Spleen (tissue), 11 donors: Measurements from ENCODE around the gene ACTR3. TPM values are rescaled to one million over a fixed set of nuclear protein-coding genes. Genes with fewer than 3 reads are reported as not detected.

Experiments
- DNase-seq: peaks from one replicate; pipeline ENCODE4 v3.0.0-alpha.2; 2020
- H3K27ac ChIP-seq, 8 donors: fragments of 200-600 bp; sonication (generic) in 7 of 8; 1 replicate in 4 of 8; 2 replicates in 4 of 8; pipeline versions ENCODE4 v1.5.0 to v1.8.0; 2016 to 2021; ENCODE audit warnings: inconsistent platforms in 4 of 8, mild to moderate bottlenecking in 4 of 8, moderate library complexity in 1 of 8
- H3K27me3 ChIP-seq, 7 donors: fragments of 200-600 bp; sonication (generic) in 6 of 7; replicated peaks in 1 of 7; 1 replicate in 4 of 7; 2 replicates in 3 of 7; pipeline versions ENCODE4 v1.5.0 to v1.8.0; 2016 to 2021; ENCODE audit warnings: inconsistent platforms in 3 of 7, mild to moderate bottlenecking in 1 of 7
- H3K36me3 ChIP-seq, 6 donors: fragments of 200-600 bp; sonication (generic) in 5 of 6; 1 replicate in 4 of 6; 2 replicates in 2 of 6; pipeline versions ENCODE4 v1.5.0 to v1.8.0; 2016 to 2021; ENCODE audit warnings: inconsistent platforms in 2 of 6
- H3K4me1 ChIP-seq, 6 donors: fragments of 200-600 bp; sonication (generic) in 5 of 6; 1 replicate in 3 of 6; 2 replicates in 3 of 6; pipeline versions ENCODE4 v1.5.0 to v1.8.0; 2016 to 2021; ENCODE audit warnings: inconsistent platforms in 3 of 6
- H3K4me3 ChIP-seq, 8 donors: fragments of 200-600 bp; sonication (generic) in 7 of 8; 1 replicate in 4 of 8; 2 replicates in 4 of 8; pipeline versions ENCODE4 v1.5.0 to v1.8.0; 2016 to 2021; ENCODE audit warnings: inconsistent platforms in 4 of 8, mild to moderate bottlenecking in 4 of 8, moderate library complexity in 2 of 8
- H3K9me3 ChIP-seq, 8 donors: fragments of 200-600 bp; sonication (generic) in 7 of 8; 1 replicate in 4 of 8; 2 replicates in 4 of 8; pipeline versions ENCODE4 v1.5.0 to v1.8.0; 2016 to 2021; ENCODE audit warnings: inconsistent platforms in 4 of 8
- POLR2A ChIP-seq, 3 donors: fragments of 450-650 bp; IDR thresholded peaks; one replicate each; pipeline ENCODE4 v1.5.1; 2017; ENCODE audit warnings: antibody characterized with exemption in 3 of 3, mild to moderate bottlenecking in 1 of 3
- POLR2AphosphoS5 ChIP-seq, 3 donors: sonication (generic); formaldehyde crosslinking; IDR thresholded peaks; one replicate each; pipeline ENCODE4 v1.5.1; 2017; ENCODE audit warnings: antibody characterized with exemption in 3 of 3
- WGBS, 5 donors: extraction: QIAGEN DNeasy Blood & Tissue Kit in 3 of 5; methylation state at CpG; one replicate each; pipeline versions ENCODE4 v1.1.5 to v1.1.7; 2013 to 2018; 5-methylcytosine and 5-hydroxymethylcytosine counted together
- intact Hi-C: fragments of 100-400 bp; cut with DNase I; formaldehyde crosslinking; loops from one replicate; pipeline ENCODE4 v1.15.0; 2023; ENCODE audit warnings: low total_unique reads
- polyA plus RNA-seq, 3 donors: library from polyadenylated mRNA; stranded (reverse); fragments of 200-250 nt; gene quantifications; one replicate each; pipeline ENCODE4 v1.2.1, GENCODE V29; 2013
- total RNA-seq, 7 donors: library from RNA; depleted of rRNA in 3 of 7; stranded (reverse); fragments of >200 nt in 3 of 7; fragmentation: NEBNext Ultra II Directional in 4 of 7; extraction: Animal tissue kit (Norgen Biotek cat#: 25700) in 4 of 7; gene quantifications; one replicate each; pipeline versions ENCODE4 v1.1.0 to v1.2.1, GENCODE V29; 2016 to 2021
- TF ChIP-seq, protein P1 (sequence below), 11 experiments: fragments of 200-600 bp in 7 of 11; fragments of 450-650 bp in 4 of 11; sonication (generic) in 4 of 11; IDR thresholded peaks in 8 of 11; conservative IDR thresholded peaks in 3 of 11; 1 replicate in 7 of 11; 2 replicates in 4 of 11; pipeline versions ENCODE4 v1.4.0 to v1.8.0; 2016 to 2021; ENCODE audit warnings: antibody characterized with exemption in 11 of 11, inconsistent platforms in 4 of 11, mild to moderate bottlenecking in 1 of 11
- donor health status: healthy with polysubstance abuse.
- donor health status: DM: no; HTN: no; CAD: no; lungs with moderate emphysema.
- donor health status: DM: no; HTN: no; CAD: no.
- donor health status: Bipolar disorder and iron deficiency.
- donor health status: healthy.
- donor health status: DM: no; HTN: no; CAD: no.
- donor health status: DM: yes; HTN: yes; CAD: no.

Gene ACTR3
- total and polyA plus RNA-seq, 10 donors: 75.5 to 488 (median 221) TPM

GRCh38 chr2:113980946-113981345, 91.1 kb downstream of the ACTR3 start:
- Histone ChIP-seq H3K27ac (no peak overlapping the region), H3K36me3 (peaks cover 0 to 42% (median 0%) of the 10 kb centered on the region in 6 donors), H3K27me3 (no peaks in the 10 kb centered on the region), H3K9me3 (peaks cover 0 to 13% (median 9%) of the 10 kb centered on the region in 8 donors), H3K4me1 (peaks cover 0 to 9% (median 0%) of the 10 kb centered on the region in 6 donors), H3K4me3 (no peak overlapping the region)
- intact Hi-C loops: no loop called here
- 88 to 93% (median 88%) methylated on average over 4 of the region's 4 CpGs for whole genome bisulfite sequencing, 5 donors
- DNase-seq: no peak
- TF ChIP-seq, protein P1, sequence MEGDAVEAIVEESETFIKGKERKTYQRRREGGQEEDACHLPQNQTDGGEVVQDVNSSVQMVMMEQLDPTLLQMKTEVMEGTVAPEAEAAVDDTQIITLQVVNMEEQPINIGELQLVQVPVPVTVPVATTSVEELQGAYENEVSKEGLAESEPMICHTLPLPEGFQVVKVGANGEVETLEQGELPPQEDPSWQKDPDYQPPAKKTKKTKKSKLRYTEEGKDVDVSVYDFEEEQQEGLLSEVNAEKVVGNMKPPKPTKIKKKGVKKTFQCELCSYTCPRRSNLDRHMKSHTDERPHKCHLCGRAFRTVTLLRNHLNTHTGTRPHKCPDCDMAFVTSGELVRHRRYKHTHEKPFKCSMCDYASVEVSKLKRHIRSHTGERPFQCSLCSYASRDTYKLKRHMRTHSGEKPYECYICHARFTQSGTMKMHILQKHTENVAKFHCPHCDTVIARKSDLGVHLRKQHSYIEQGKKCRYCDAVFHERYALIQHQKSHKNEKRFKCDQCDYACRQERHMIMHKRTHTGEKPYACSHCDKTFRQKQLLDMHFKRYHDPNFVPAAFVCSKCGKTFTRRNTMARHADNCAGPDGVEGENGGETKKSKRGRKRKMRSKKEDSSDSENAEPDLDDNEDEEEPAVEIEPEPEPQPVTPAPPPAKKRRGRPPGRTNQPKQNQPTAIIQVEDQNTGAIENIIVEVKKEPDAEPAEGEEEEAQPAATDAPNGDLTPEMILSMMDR (IDR thresholded peaks at IDR 0.05 in 8 of 11, conservative IDR thresholded peaks at IDR 0.05 in 3 of 11): no peak
- TF ChIP-seq POLR2A (IDR thresholded peaks at IDR 0.05): no peak
- no peak for TF ChIP-seq POLR2AphosphoS5 (IDR thresholded peaks at IDR 0.05)

DNA sequence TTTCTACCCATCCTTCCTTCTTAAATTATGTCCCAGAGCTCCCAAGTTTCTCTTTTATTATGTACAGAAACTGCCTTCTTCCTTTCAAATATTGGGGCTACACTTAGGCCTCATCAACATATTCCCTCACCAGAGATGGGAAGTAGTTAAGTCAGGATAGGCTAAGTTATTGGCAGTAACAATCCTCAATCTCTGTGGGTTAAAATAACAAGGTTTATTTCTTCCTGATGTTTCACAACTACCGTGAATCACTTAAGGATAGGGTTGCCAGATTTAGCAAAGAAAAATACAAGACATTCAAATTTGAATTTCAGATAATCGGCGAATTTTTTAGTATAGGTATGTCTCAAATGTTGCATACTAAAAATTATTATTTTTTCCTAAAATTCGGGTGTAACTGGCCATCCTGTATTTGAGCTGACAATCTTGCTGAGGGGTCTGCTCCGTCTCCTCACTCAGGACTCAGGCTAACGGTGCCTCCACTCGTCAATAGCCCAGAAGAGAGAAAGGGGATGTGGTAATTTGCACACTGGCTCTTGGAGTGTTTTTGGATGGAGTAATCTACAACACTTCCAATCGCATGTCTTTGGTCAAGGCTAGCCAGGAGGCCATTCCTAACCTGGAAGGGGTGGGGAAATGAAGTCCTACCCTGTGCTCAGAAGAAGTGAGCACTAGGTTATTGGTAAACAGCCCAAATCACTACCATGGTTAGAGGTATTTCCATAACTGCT, 91.7 kb downstream of the ACTR3 start:
- TF ChIP-seq POLR2A (IDR thresholded peaks at IDR 0.05): no peak
- TF ChIP-seq, protein P1 (IDR thresholded peaks at IDR 0.05 in 8 of 11, conservative IDR thresholded peaks at IDR 0.05 in 3 of 11): no peak
- no peak for TF ChIP-seq POLR2AphosphoS5 (IDR thresholded peaks at IDR 0.05)
- peaks cover 0 to 13% (median 9%) of the 10 kb centered on the region in 8 donors for H3K9me3 ChIP-seq
- H3K36me3 ChIP-seq: peaks cover 0 to 36% (median 0%) of the 10 kb centered on the region in 6 donors
- no peaks in the 10 kb centered on the region for H3K27me3 ChIP-seq
- no peak for DNase-seq
- no peak overlapping the region for H3K27ac ChIP-seq
- H3K4me3 ChIP-seq: no peak overlapping the region
- intact Hi-C loops: no loop called here
- H3K4me1 ChIP-seq: peaks cover 0 to 2% (median 0%) of the 10 kb centered on the region in 6 donors
- WGBS, 5 donors: 89 to 97% (median 92%) methylated on average over 8 of the region's 8 CpGs

GRCh38 chr2:113985554-113986397, 95.9 kb downstream of the ACTR3 start:
- TF ChIP-seq, protein P1 (IDR thresholded peaks at IDR 0.05 in 8 of 11, conservative IDR thresholded peaks at IDR 0.05 in 3 of 11): no peak
- no peak for TF ChIP-seq POLR2AphosphoS5 (IDR thresholded peaks at IDR 0.05)
- TF ChIP-seq POLR2A (IDR thresholded peaks at IDR 0.05): no peak
- no peaks in the 10 kb centered on the region for H3K9me3 ChIP-seq
- H3K4me1 ChIP-seq: no peaks in the 10 kb centered on the region
- H3K27me3 ChIP-seq: no peaks in the 10 kb centered on the region
- peaks cover 0 to 21% (median 0%) of the 10 kb centered on the region in 6 donors for H3K36me3 ChIP-seq
- WGBS, 5 donors: 90 to 94% (median 91%) methylated on average over 7 of the region's 7 CpGs
- no peak for DNase-seq
- no peak overlapping the region for H3K27ac ChIP-seq
- intact Hi-C loops: no loop called here
- H3K4me3 ChIP-seq: no peak overlapping the region
